Measurements from ENCODE around the gene PACC1. TPM values are rescaled to one million over a fixed set of nuclear protein-coding genes. Genes with fewer than 3 reads are reported as not detected.
A peak's percentile ranks its signal among the peaks of the same experiment; 100 is the strongest.

The PACC1 gene
- total RNA-seq, 4 donors from 2014 or later = 2.9 to 5.5 (median 4.9) TPM

DNA sequence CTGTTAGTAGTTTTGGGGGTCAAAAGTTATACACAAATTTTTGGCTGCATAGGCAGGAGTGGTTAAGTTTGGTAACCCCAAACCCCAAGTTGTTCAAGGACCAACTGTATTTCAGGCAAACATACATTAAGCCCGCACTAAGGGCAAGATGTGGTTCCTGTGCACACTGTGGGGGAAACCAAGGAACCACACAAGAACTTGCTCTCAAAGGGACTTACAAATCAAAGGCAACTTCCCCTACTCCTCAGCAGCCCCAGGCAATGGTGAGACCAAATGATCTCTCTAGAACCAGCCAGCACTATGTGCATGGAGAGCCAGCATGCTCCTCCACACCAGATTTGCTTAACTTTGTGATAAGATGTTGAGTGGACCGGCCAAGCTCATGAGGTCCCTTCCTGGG is 35.3 kb downstream of the PACC1 start:
- Histone ChIP-seq H3K27me3 (no peaks in the 10 kb centered on the region), H3K4me1 (no peaks in the 10 kb centered on the region), H3K9me3 (no peaks in the 10 kb centered on the region), H3K36me3 (no peaks in the 10 kb centered on the region), H3K4me3 (replicated peaks in 1 of 3) (no peak overlapping the region), H3K27ac (no peak overlapping the region)
- intact Hi-C loops (cut with DNase I) = loop anchor here (10.0 kb wide), 1 partner anchor 75 kb away; no protein-coding TSS in a partner anchor
- DNase-seq = no peak
- WGBS, 2 donors = 86 to 96% methylated on average over 2 of the region's 2 CpGs
- TF ChIP-seq, protein P1, sequence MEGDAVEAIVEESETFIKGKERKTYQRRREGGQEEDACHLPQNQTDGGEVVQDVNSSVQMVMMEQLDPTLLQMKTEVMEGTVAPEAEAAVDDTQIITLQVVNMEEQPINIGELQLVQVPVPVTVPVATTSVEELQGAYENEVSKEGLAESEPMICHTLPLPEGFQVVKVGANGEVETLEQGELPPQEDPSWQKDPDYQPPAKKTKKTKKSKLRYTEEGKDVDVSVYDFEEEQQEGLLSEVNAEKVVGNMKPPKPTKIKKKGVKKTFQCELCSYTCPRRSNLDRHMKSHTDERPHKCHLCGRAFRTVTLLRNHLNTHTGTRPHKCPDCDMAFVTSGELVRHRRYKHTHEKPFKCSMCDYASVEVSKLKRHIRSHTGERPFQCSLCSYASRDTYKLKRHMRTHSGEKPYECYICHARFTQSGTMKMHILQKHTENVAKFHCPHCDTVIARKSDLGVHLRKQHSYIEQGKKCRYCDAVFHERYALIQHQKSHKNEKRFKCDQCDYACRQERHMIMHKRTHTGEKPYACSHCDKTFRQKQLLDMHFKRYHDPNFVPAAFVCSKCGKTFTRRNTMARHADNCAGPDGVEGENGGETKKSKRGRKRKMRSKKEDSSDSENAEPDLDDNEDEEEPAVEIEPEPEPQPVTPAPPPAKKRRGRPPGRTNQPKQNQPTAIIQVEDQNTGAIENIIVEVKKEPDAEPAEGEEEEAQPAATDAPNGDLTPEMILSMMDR (IDR thresholded peaks at IDR 0.05) = no peak
- no peak for TF ChIP-seq POLR2A (IDR thresholded peaks at IDR 0.05)

DNA sequence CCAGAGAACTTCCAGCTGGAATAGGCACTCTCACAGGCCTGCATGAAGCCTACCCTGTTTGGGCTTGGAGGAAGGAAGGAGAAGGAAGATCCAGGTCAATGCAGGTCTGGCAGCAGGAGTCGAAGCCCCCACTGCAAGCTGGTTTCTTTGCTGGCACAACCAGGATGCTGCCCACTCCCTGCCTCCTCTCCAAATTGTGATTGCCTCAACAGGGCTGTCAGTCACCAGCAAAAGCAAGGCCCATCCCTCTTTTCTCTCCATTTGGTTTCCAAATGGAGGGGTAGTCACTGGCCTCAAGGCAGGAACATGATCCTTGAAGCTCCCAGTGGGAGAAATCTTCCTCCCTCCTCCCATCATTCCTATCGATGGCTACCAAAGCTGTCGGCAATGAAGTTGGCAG is 37.0 kb downstream of the PACC1 start:
- H3K36me3 ChIP-seq = no peaks in the 10 kb centered on the region
- H3K4me1 ChIP-seq = no peaks in the 10 kb centered on the region
- H3K4me3 ChIP-seq (replicated peaks in 1 of 3) = no peak overlapping the region
- DNase-seq = no peak
- H3K27ac ChIP-seq = no peak overlapping the region
- WGBS, 2 donors = 97 to 100% methylated on average over 2 to 3 of the region's 3 CpGs
- no peaks in the 10 kb centered on the region for H3K9me3 ChIP-seq
- TF ChIP-seq, protein P1 (IDR thresholded peaks at IDR 0.05) = no peak
- no peak for TF ChIP-seq POLR2A (IDR thresholded peaks at IDR 0.05)
- intact Hi-C loops (cut with DNase I) = loop anchor here (10.0 kb wide), 1 partner anchor 77 kb away; no protein-coding TSS in a partner anchor
- no peaks in the 10 kb centered on the region for H3K27me3 ChIP-seq

DNA sequence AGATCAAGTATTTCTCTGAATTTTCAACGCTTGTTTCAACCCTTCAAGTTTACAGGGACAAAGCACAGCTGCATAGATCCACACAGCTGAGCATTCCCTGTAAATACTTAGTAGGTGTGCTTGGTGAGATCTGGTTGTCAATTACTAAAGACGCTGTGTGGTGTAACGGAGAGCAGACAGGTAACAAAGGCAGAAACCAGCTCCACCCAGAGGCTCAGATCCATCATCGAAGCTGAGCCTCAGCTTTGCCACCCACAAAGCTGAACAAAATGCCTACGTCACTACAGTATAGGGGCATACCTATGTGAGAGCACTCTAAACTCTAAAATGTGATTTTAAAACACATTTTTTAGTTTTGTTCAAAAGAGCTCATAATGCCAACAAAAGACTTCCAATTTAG is 38.7 kb downstream of the PACC1 start:
- Histone ChIP-seq H3K27me3 (no peaks in the 10 kb centered on the region), H3K9me3 (no peaks in the 10 kb centered on the region), H3K4me1 (no peaks in the 10 kb centered on the region), H3K27ac (no peak overlapping the region), H3K4me3 (replicated peaks in 1 of 3) (no peak overlapping the region), H3K36me3 (no peaks in the 10 kb centered on the region)
- WGBS, 2 donors = 88% methylated on average over 5 of the region's 5 CpGs
- TF ChIP-seq POLR2A (IDR thresholded peaks at IDR 0.05) = no peak
- TF ChIP-seq, protein P1 (IDR thresholded peaks at IDR 0.05) = no peak
- DNase-seq = no peak
- intact Hi-C loops (cut with DNase I) = loop anchor here (10.0 kb wide), 1 partner anchor 79 kb away; no protein-coding TSS in a partner anchor

DNA sequence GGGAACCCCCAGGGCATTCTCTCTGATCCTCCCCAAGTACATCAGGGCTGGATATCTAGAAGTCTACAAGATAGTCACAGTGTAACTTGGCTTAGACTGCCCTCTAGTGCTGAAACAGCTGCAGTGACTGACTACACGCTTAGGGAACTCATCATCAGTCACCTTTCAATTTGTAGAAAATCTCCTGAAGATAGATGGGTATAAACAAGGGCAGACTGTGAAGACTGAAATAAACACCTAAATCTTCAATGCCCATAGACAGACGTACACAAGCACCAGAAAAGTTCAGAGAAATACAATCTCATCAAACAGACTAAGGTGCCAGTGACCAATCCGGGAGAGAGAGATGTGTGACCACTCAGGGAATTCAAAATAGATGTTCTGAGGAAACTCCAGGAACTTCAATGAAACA is 46.6 kb downstream of the PACC1 start:
- H3K27ac ChIP-seq = no peak overlapping the region
- WGBS, 2 donors = 56 to 61% methylated on average over 3 of the region's 3 CpGs
- no peaks in the 10 kb centered on the region for H3K4me1 ChIP-seq
- peaks cover 0 to 4% of the 10 kb centered on the region in 2 donors for H3K36me3 ChIP-seq
- intact Hi-C loops (cut with DNase I) = loop anchor here (10.0 kb wide), 1 partner anchor 73 kb away; no protein-coding TSS in a partner anchor
- peak; percentile 60 to 62 for DNase-seq
- no peak overlapping the region for H3K4me3 ChIP-seq (replicated peaks in 1 of 3)
- H3K9me3 ChIP-seq = no peaks in the 10 kb centered on the region
- H3K27me3 ChIP-seq = no peaks in the 10 kb centered on the region
- no peak for TF ChIP-seq POLR2A (IDR thresholded peaks at IDR 0.05)
- TF ChIP-seq, protein P1 (IDR thresholded peaks at IDR 0.05) = peak; percentile 48 to 93 (median 86)

DNA sequence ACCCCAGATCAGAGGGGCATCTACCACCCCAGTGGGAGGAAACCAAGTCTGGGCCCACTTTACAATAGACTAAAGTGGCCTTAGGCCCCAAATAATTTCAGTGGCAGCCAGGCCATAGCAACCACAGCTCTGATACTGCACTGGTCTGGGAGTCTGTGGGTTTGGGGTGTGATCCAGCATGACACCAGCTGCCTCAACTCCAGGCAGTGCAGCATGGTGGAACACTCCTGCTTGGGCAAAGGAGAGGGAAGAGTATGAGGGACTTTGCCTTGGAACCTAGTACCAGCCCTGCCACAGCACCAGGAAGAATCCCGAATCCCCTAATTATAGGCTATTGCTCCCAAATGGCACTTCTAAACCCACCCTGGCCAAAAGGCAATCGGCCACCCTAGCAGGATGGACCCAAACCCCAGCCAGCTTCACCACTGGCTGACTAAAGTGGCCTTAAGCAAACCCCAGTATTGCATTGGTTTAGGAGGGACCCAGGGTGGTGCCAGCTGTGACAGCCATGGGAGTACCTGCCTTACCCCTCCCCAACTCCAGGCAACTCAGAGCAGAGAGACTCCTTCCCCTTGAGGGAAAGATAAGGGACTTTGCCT is 47.1 kb downstream of the PACC1 start:
- DNase-seq = no peak
- Histone ChIP-seq H3K4me3 (replicated peaks in 1 of 3) (no peak overlapping the region), H3K36me3 (peaks cover 0 to 4% of the 10 kb centered on the region in 2 donors), H3K9me3 (no peaks in the 10 kb centered on the region), H3K27me3 (no peaks in the 10 kb centered on the region), H3K27ac (no peak overlapping the region), H3K4me1 (no peaks in the 10 kb centered on the region)
- intact Hi-C loops (cut with DNase I) = loop anchor here (2.0 to 10.0 kb wide), 2 partner anchors 73 to 297 kb away; no protein-coding TSS in a partner anchor
- WGBS, 2 donors = 88% methylated on average over 2 of the region's 2 CpGs; no CpG with 5 or more reads in 1 of the 2 donors
- TF ChIP-seq, protein P1 (IDR thresholded peaks at IDR 0.05) = no peak
- no peak for TF ChIP-seq POLR2A (IDR thresholded peaks at IDR 0.05)
